T47D (cell line): ENCODE data around the gene KIF4A.
"Not testable (repeated sequence)": the region's sequence is repeated elsewhere in the genome, so short reads cannot be mapped to it uniquely, and the experiment has no call there.

Source experiments
- DNase-seq, 2 experiments: peaks; one replicate each; pipeline versions ENCODE4 v3.0.0 to v3.0.0-alpha.2; 2011 to 2012; ENCODE audit warnings: low read depth in 1 of 2, low spot score in 1 of 2
- JUND ChIP-seq: IDR thresholded peaks from 2 replicates; pipeline ENCODE4 v1.6.1; 2012; ENCODE audit warnings: low read depth
- in situ Hi-C: cut with HindIII; loops from 2 replicates; pipeline ENCODE4 v1.10.0; 2016; ENCODE audit warnings: low sequenced_read_pairs, low pct_unique_long_range_greater_than_20kb

The KIF4A gene

DNA sequence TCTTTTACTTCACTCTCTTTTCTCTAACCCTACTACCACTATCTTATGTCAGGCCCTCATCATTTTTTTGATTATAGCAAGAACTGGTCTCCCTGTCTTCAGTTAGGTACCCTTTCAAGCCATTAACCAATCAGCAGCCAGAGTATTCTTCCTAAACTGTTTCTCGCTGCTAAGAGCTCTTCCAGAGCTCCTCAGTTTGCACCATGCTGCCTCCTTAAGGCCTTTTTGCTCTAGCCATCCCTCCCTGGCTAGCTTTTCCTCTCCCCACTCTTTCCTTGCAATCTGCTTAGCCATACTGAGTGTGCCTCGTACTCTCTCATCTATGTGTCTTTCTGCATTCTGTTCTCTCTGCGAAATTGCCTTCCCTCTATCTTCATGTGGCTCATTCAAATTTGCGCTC, 32.9 kb downstream of the KIF4A start:
- DNase-seq = no peak
- no peak for TF ChIP-seq JUND
- in situ Hi-C loops = no loop called here

DNA sequence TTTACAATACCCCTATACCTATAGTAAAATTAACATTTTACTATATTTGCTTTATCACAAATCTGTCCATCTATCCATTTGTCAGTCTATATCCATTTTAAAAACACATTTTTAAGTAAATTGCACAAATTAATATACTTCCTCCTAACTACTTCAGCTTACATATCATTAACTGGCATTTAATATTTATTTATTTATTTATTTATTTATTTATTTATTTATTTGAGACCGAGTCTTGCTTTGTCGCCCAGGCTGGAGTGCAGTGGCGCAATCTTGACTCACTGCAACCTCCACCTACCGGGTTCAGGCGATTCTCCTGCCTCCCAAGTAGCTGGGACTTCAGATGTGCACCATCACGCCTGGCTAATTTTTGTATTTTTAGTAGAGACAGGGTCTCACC, 33.7 kb downstream of the KIF4A start:
- in situ Hi-C loops, DNase-seq: not testable (repeated sequence)

DNA sequence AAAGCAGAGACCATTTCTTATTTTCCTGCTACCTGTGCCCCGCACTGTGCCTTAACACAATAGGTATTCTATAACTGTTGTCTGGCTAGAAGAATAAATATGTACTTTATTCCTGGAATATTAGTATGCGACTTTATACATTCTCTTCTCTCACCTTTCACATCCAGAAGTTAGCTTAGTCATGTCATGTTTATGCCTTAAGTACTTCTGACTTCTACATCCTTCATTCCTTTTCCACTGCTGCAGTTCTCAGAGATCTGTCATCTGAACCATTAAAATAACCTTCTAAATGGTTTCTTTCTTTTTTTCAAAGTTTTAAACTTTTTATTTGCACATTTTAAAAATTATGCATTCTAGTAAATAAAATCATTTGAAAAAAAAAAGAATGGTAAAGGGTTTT, 34.4 kb downstream of the KIF4A start:
- TF ChIP-seq JUND = no peak
- in situ Hi-C loops = no loop called here
- DNase-seq = no peak

DNA sequence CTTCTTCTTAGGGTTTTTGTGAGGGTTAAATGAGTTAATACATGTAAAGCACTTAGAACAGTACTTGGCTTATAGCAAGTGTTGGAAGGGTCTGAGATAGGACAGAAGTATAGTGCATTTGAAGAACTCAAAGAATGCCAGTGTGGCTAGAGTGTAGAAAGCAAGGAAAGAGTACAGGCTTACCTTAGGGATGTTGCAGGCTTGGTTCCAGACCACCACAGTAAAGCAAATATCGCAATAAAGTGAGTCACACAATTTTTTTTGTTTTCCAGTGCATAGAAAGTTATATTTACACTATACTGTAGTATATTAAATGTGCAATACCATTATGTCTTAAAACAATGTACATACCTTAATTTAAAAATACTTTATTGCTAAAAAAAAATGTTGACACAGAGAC, 41.3 kb downstream of the KIF4A start:
- in situ Hi-C loops = no loop called here
- TF ChIP-seq JUND = no peak
- DNase-seq = no peak

DNA sequence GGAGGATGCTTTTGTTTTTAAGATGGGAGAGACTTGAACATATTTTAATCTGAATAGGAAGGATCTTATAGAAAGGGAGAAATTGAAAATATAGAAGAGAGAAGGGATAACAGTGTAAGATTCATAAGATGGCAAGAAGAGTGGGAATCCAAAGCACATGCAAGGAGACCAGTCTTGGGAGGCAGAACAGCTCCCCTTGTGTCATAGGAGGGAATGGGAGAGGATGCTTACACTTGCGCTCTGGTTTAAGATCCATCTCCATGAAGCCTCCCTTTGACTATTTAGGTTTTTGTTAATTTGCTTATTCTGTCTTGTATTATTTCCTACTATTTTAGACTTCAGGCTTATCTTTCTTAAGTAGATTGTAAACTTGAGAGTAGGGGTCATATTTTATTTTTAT, 42.7 kb downstream of the KIF4A start:
- DNase-seq = no peak

DNA sequence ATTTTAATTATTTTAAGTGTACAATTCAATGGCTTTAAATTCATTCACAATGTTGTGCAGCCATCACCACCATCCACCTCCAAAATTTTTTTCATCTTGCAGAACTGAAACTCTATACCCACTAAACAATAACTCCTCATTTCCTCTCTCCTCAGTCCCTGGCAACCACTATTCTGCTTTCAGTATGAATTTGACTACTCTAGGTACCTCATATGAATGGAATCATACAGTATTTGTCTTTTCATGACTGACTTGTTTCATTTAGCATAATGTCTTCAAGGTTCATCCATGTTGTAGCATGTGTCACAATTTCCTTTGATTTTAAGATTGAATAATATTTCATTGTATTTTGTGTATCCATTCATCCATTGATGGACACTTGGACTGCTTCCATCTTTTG, 46.9 kb downstream of the KIF4A start:
- no peak for TF ChIP-seq JUND
- in situ Hi-C loops = no loop called here
- no peak for DNase-seq

More for the DNA sequence above, 42.7 kb downstream of the KIF4A start:
- TF ChIP-seq JUND = no peak
- in situ Hi-C loops = no loop called here

DNA sequence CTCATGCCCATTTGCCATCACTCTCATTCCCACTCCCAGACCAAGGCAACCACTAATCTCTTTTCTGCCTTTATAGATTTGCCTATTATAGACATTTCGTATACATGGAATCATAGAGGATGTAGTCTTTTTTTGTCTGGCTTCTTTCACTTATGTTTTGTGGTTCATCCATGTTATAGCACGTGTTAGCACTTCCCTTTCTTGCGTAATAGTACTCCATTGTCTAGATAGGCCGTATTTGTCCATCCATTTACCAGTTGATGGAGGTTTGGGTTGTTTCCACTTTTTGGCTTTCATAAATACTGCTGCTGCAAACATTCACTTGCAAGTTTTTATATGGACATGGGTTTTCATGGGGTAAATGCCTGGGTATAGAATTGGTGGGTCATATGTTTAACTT, 48.4 kb downstream of the KIF4A start:
- in situ Hi-C loops = no loop called here
- DNase-seq = no peak

DNA sequence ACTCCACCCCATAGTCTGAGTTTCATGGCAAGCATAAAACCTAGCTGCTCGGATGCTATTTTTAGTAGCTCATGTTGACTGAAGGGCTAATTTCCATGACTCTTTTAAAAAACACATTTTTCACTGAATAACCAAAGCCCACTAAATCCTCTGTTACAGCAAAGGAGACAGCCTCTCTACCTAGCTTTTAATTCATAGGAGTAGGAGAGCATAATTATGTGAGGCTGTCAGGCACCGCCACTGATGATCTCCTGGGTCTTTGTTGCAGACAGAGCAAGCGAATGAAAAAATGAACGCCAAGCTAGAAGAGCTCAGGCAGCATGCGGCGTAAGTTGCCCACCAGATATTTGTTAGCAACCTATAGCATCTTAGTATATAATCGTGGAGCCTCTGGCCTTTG, 53.5 kb downstream of the KIF4A start:
- TF ChIP-seq JUND = no peak
- DNase-seq = no peak
- in situ Hi-C loops = no loop called here

More for the DNA sequence above, 48.4 kb downstream of the KIF4A start:
- TF ChIP-seq JUND = no peak

DNA sequence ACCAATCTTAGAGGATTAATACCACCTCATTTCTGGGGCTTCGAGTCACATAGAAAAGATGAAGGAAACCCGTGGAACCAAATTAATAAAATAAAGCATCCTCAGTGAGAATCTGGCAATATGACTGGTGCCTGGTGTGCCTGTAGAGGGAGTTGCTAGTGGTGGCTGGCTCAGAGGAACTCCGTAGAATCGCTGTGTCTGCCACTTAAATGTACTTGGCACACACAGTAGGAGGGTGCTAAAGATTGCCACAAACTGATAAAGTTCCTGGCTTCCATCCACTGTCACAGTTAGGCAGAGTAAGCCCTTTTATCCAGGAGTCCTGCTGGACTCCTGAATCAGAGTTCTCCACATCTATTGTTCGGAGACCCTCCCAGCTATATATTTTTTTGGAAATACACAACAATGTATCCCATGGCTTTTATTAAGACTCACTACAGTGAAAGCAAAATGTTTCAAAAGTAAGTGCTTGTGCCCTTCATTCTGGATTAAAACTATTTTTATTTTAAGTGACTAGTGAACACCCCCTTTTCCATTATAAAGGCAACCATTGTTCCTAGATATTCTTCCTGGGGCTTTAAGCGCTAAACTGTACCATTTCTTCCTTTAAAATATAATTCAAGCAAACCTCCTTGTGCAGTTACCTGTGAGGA, 56.6 kb downstream of the KIF4A start:
- in situ Hi-C loops = no loop called here
- no peak for TF ChIP-seq JUND
- DNase-seq = no peak

DNA sequence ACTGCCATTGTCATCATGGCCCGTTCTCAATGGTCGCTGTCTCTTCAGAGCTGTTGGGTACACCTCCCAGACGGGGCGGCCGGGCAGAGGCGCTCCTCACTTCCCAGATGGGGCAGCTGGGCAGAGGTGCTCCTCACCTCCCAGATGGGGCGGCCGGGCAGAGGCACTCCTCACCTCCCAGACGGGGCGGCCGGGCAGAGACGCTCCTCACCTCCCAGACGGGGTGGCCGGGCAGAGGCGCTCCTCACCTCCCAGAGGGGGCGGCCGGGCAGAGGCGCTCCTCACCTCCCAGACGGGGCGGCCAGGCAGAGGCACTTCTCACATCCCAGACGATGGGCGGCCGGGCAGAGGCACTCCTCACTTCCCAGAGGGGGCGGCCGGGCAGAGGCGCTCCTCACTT, 58.9 kb downstream of the KIF4A start:
- in situ Hi-C loops = not testable (repeated sequence)

DNA sequence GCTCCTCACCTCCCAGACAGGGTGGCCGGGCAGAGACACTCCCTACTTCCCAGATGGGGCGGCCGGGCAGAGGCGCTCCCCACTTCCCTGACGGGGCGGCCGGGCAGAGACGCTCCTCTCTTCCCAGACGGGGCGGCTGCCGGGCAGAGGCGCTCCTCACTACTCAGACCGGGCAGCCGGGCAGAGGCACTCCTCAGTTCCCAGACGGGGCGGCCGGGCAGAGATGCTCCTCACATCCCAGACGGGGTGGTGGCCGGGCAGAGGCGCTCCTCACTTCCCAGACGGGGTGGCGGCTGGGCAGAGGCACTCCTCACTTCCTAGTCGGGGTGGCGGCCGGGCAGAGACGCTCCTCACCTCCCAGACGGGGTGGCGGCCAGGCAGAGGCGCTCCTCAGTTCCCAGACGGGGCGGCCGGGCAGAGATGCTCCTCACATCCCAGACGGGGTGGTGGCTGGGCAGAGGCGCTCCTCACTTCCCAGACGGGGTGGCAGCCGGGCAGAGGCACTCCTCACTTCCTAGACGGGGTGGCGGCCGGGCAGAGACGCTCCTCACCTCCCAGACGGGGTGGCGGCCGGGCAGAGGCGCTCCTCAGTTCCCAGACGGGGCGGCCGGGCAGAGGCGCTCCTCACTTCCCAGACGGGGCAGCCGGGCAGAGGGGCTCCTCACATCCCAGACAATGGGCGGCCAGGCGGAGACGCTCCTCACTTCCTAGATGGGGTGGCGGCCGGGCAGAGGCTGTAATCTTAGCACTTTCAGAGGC, 59.6 kb downstream of the KIF4A start:
- in situ Hi-C loops, DNase-seq: not testable (repeated sequence)

More for the DNA sequence above, 58.9 kb downstream of the KIF4A start:
- not testable (repeated sequence) for DNase-seq

DNA sequence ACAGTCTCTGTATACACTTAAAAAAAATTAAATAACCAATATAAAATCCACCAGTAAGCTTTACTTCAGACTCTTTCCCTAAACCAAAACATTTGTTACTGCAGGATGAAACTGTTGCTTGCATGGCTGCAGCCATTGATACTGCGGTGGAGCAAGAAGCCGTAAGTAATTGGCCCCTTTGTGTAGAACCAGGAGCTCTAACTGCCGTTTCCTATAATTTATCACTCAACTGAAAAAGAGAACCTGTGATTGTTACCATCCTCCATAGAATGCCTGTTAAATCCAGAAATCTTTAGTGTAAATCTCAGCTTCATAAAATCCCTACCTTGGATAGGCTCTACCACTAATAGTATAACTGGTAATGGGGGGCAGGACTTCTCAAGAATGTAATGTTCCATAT, 62.6 kb downstream of the KIF4A start:
- TF ChIP-seq JUND = no peak
- in situ Hi-C loops = no loop called here
- no peak for DNase-seq

DNA sequence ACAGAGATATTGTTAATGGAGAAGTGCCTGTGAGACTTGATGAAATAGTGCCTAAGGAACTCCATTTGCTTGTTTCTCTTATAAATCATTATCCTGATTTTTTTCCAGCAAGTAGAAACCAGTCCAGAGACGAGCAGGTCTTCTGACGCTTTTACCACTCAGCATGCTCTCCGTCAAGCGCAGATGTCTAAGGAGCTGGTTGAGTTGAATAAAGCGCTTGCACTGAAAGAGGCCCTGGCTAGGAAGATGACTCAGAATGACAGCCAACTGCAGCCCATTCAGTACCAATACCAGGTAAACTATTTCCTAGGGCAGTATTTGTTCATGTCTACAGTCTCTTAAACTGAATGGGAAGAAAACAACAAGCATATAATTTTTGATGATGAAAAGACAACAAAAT, 63.6 kb downstream of the KIF4A start:
- in situ Hi-C loops = no loop called here
- TF ChIP-seq JUND = no peak

DNA sequence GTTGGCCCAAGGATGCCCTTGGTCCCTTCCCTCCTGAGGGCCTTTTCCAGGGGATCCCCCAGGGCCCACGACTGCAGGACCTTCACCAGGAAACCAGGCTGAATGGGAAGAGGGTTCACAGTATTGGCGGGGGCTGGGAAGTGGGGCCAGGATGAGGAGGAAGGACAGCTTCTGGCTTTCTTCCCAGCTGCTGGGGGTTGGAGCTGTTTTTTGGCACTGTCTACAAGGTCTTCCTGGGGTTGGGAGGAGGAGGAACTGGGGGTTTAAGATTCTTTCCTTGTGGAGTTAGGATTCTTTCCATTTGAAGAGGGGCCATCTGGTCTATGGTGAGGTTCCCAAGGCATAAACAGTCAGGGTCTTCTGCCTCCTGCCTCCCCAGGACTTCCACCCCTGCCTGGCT, 64.8 kb downstream of the KIF4A start:
- no peak for DNase-seq
- in situ Hi-C loops = no loop called here
- no peak for TF ChIP-seq JUND

More for the DNA sequence above, 63.6 kb downstream of the KIF4A start:
- DNase-seq = no peak
